ENCODE results near the gene AGPAT3. TPM values are rescaled to one million over a fixed set of nuclear protein-coding genes. Genes with fewer than 3 reads are reported as not detected.
A peak's percentile ranks its signal among the peaks of the same experiment; 100 is the strongest.
"Not testable (repeated sequence)": the region's sequence is repeated elsewhere in the genome, so short reads cannot be mapped to it uniquely, and the experiment has no call there.

Gene AGPAT3
- total and polyA plus RNA-seq, 2 donors (not counting 1 experiment from before 2014, with no cell fraction given): 29.4 to 44.9 TPM

- H3K4me3 ChIP-seq (replicated peaks in 1 of 4; ENCODE audit: control extremely low read depth in 1 of 4, insufficient read depth in 1 of 4, low read depth in 3 of 4, low read length in 4 of 4): no peak overlapping the region
- TF ChIP-seq CTCF (conservative IDR thresholded peaks at IDR 0.05 in 1 of 2, IDR thresholded peaks at IDR 0.05 in 1 of 2; ENCODE audit: low read depth in 1 of 2, low read length in 2 of 2): no peak
- no peak for TF ChIP-seq EZH2 (IDR thresholded peaks at IDR 0.05; ENCODE audit: low read length, missing control alignments)
- no peaks in the 10 kb centered on the region for H3K27me3 ChIP-seq (ENCODE audit: control insufficient read depth, insufficient read depth, low read length)
- no peaks in the 10 kb centered on the region for H3K36me3 ChIP-seq (ENCODE audit: control insufficient read depth, insufficient read depth, low read length)
- H3K9me3 ChIP-seq (ENCODE audit: control insufficient read depth, insufficient read depth, low read depth, low read length): no peaks in the 10 kb centered on the region
- no peak overlapping the region for H2AFZ ChIP-seq (ENCODE audit: low read length)
- H4K20me1 ChIP-seq (ENCODE audit: control insufficient read depth, extremely low read depth, insufficient read depth, low read length): no peaks in the 10 kb centered on the region
- H3K79me2 ChIP-seq (ENCODE audit: control insufficient read depth, insufficient read depth, low read length): no peaks in the 10 kb centered on the region
- no peak for DNase-seq (ENCODE audit: low read depth in 2 of 2)
- H3K27ac ChIP-seq (ENCODE audit: insufficient read depth, low read length): no peak overlapping the region
- H3K4me1 ChIP-seq (ENCODE audit: control insufficient read depth, extremely low read depth, insufficient read depth, low read length): no peaks in the 10 kb centered on the region
- H3K9ac ChIP-seq (ENCODE audit: insufficient read depth, low read length): no peak overlapping the region
- no peak overlapping the region for H3K4me2 ChIP-seq (ENCODE audit: extremely low read depth, insufficient read depth, low read length)
Measured at GRCh38 chr21:43840259-43840658, 24.8 kb upstream of the AGPAT3 start.

GRCh38 chr21:43842742-43843141 is 22.3 kb upstream of the AGPAT3 start:
- no peak overlapping the region for H3K27ac ChIP-seq (ENCODE audit: insufficient read depth, low read length)
- DNase-seq (ENCODE audit: low read depth in 2 of 2): peak in 1 of 2 donors; percentile 4
- H4K20me1 ChIP-seq (ENCODE audit: control insufficient read depth, extremely low read depth, insufficient read depth, low read length): no peaks in the 10 kb centered on the region
- no peaks in the 10 kb centered on the region for H3K36me3 ChIP-seq (ENCODE audit: control insufficient read depth, insufficient read depth, low read length)
- H3K79me2 ChIP-seq (ENCODE audit: control insufficient read depth, insufficient read depth, low read length): no peaks in the 10 kb centered on the region
- H3K4me1 ChIP-seq (ENCODE audit: control insufficient read depth, extremely low read depth, insufficient read depth, low read length): no peaks in the 10 kb centered on the region
- H2AFZ ChIP-seq (ENCODE audit: low read length): no peak overlapping the region
- no peak overlapping the region for H3K4me3 ChIP-seq (replicated peaks in 1 of 4; ENCODE audit: control extremely low read depth in 1 of 4, insufficient read depth in 1 of 4, low read depth in 3 of 4, low read length in 4 of 4)
- H3K27me3 ChIP-seq (ENCODE audit: control insufficient read depth, insufficient read depth, low read length): no peaks in the 10 kb centered on the region
- H3K4me2 ChIP-seq (ENCODE audit: extremely low read depth, insufficient read depth, low read length): no peak overlapping the region
- H3K9me3 ChIP-seq (ENCODE audit: control insufficient read depth, insufficient read depth, low read depth, low read length): no peaks in the 10 kb centered on the region
- H3K9ac ChIP-seq (ENCODE audit: insufficient read depth, low read length): no peak overlapping the region
- TF ChIP-seq CTCF (conservative IDR thresholded peaks at IDR 0.05 in 1 of 2, IDR thresholded peaks at IDR 0.05 in 1 of 2; ENCODE audit: low read depth in 1 of 2, low read length in 2 of 2) (no peak), EZH2 (IDR thresholded peaks at IDR 0.05; ENCODE audit: low read length, missing control alignments) (no peak)

- H3K27me3 ChIP-seq (ENCODE audit: control insufficient read depth, insufficient read depth, low read length); H3K36me3 ChIP-seq (ENCODE audit: control insufficient read depth, insufficient read depth, low read length); H3K27ac ChIP-seq (ENCODE audit: insufficient read depth, low read length); H3K9ac ChIP-seq (ENCODE audit: insufficient read depth, low read length); H3K4me2 ChIP-seq (ENCODE audit: extremely low read depth, insufficient read depth, low read length); H3K9me3 ChIP-seq (ENCODE audit: control insufficient read depth, insufficient read depth, low read depth, low read length); H2AFZ ChIP-seq (ENCODE audit: low read length); H3K79me2 ChIP-seq (ENCODE audit: control insufficient read depth, insufficient read depth, low read length); H4K20me1 ChIP-seq (ENCODE audit: control insufficient read depth, extremely low read depth, insufficient read depth, low read length); H3K4me3 ChIP-seq (replicated peaks in 1 of 4; ENCODE audit: control extremely low read depth in 1 of 4, insufficient read depth in 1 of 4, low read depth in 3 of 4, low read length in 4 of 4); H3K4me1 ChIP-seq (ENCODE audit: control insufficient read depth, extremely low read depth, insufficient read depth, low read length); DNase-seq (ENCODE audit: low read depth in 2 of 2): not testable (repeated sequence)
- TF ChIP-seq CTCF (conservative IDR thresholded peaks at IDR 0.05 in 1 of 2, IDR thresholded peaks at IDR 0.05 in 1 of 2; ENCODE audit: low read depth in 1 of 2, low read length in 2 of 2): peak in 1 of 2 donors; percentile 5
Measured at GRCh38 chr21:43844906-43845305, 20.1 kb upstream of the AGPAT3 start.
